ENCODE data around the gene LENG1.
A peak's percentile ranks its signal among the peaks of the same experiment; 100 is the strongest.

The LENG1 gene

GRCh38 chr19:54189735-54190502, 30.4 kb upstream of the LENG1 start (continued):
- TF ChIP-seq ZNF514 (tag by site-specific recombination; IDR thresholded peaks at IDR 0.05) (no peak), ZNF530 (tag by site-specific recombination; IDR thresholded peaks at IDR 0.05; ENCODE audit: low read depth) (no peak), ZNF114 (tag by site-specific recombination; IDR thresholded peaks at IDR 0.05) (no peak), ZNF596 (tag by site-specific recombination; IDR thresholded peaks at IDR 0.05) (no peak), ZFP37 (tag by site-specific recombination; IDR thresholded peaks at IDR 0.05) (0 out of 2 replicates have a peak, but pooled peaks have one; percentile 36), KLF1 (tag by site-specific recombination; IDR thresholded peaks at IDR 0.05) (peak; percentile 95), ZBTB20 (tag by site-specific recombination; IDR thresholded peaks at IDR 0.05) (peak; percentile 49; the same call in 1 of the 2 replicates), ZNF221 (tag by site-specific recombination; IDR thresholded peaks at IDR 0.05; ENCODE audit: borderline replicate concordance) (no peak), ZNF521 (tag by site-specific recombination; IDR thresholded peaks at IDR 0.05) (no peak), REST (tag by site-specific recombination; IDR thresholded peaks at IDR 0.05) (peak; percentile 33), WT1 (tag by site-specific recombination; IDR thresholded peaks at IDR 0.05) (peak; percentile 41; the same call in 1 of the 2 replicates), ZBTB26 (tag by site-specific recombination; optimal IDR thresholded peaks at IDR 0.05) (peak; percentile 51), KLF8 (tag by site-specific recombination; IDR thresholded peaks at IDR 0.05) (peak; percentile 99), ZNF133 (tag by site-specific recombination; IDR thresholded peaks at IDR 0.05) (no peak), ZNF18 (tag by site-specific recombination; IDR thresholded peaks at IDR 0.05) (no peak), ELK4 (IDR thresholded peaks at IDR 0.05; ENCODE audit: borderline replicate concordance, low read depth, low read length) (0 out of 2 replicates have a peak, but pooled peaks have one; percentile 61), SCRT1 (tag by site-specific recombination; IDR thresholded peaks at IDR 0.05; ENCODE audit: borderline replicate concordance) (peak; percentile 98), ZNF174 (tag by site-specific recombination; IDR thresholded peaks at IDR 0.05) (no peak), YY2 (tag by site-specific recombination; IDR thresholded peaks at IDR 0.05) (peak; percentile 67; the same call in 1 of the 2 replicates), ZNF830 (tag by site-specific recombination; IDR thresholded peaks at IDR 0.05; ENCODE audit: low read depth) (no peak), OSR2 (tag by site-specific recombination; IDR thresholded peaks at IDR 0.05) (peak; percentile 9; the same call in 1 of the 2 replicates), GFI1B (tag by site-specific recombination; IDR thresholded peaks at IDR 0.05) (no peak), ZNF585B (tag by site-specific recombination; IDR thresholded peaks at IDR 0.05) (no peak), ZNF394 (tag by site-specific recombination; IDR thresholded peaks at IDR 0.05; ENCODE audit: borderline replicate concordance) (no peak), KLF16 (tag by site-specific recombination; IDR thresholded peaks at IDR 0.05) (peak; percentile 94), KLF17 (tag by site-specific recombination; IDR thresholded peaks at IDR 0.05) (peak; percentile 86), ZNF398 (tag by site-specific recombination; IDR thresholded peaks at IDR 0.05) (no peak)
